ENCODE data around the gene KRTAP5-6.

Gene KRTAP5-6

DNA sequence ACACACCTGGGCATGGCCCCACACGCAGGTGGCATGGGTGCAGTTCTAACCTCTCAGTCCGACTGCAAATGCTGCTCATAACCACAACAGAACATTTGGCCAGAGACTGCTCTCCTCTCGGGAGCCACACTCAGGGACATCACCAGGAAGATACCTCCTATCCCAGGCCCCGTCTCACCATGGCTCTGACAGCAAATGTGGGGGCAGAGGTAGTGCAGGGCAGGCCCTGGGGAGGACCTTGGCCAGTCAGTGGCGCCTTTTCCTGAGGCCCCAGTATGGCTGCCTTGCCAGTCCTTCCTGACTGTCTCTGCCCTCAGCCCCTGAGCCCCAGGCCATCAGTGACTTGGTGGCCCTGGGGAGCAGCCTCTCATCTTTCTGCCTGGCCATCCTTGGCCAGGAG, 2.8 kb downstream of the KRTAP5-6 start:
- Histone ChIP-seq H3F3A (ENCODE audit: insufficient read depth, low read length) (no peaks in the 10 kb centered on the region), H3K9me2 (ENCODE audit: low read depth, low read length) (no peaks in the 10 kb centered on the region), H3K79me2 (ENCODE audit: insufficient read depth, low read length) (no peaks in the 10 kb centered on the region), H3K27ac (ENCODE audit: low read depth, low read length, poor library complexity, severe bottlenecking) (no peak overlapping the region), H3K9ac (ENCODE audit: low read length) (no peak overlapping the region), H3K36me3 (ENCODE audit: insufficient read depth, low read length) (no peaks in the 10 kb centered on the region), H3K9me3 (ENCODE audit: low read length) (no peaks in the 10 kb centered on the region), H3K27me3 (ENCODE audit: insufficient read depth, low read length) (no peaks in the 10 kb centered on the region), H3K4me2 (ENCODE audit: low read length) (no peak overlapping the region), H3K4me3 (ENCODE audit: low read depth, low read length, poor library complexity, severe bottlenecking) (no peak overlapping the region), H3K4me1 (ENCODE audit: insufficient read depth, low read length, severe bottlenecking) (no peaks in the 10 kb centered on the region), H2AFZ (ENCODE audit: low read length) (no peak overlapping the region), H4K20me1 (ENCODE audit: insufficient read depth, low read length) (no peaks in the 10 kb centered on the region)
- no peak for TF ChIP-seq EZH2 (IDR thresholded peaks at IDR 0.05; ENCODE audit: borderline replicate concordance, low read length)
- TF ChIP-seq, protein P1, sequence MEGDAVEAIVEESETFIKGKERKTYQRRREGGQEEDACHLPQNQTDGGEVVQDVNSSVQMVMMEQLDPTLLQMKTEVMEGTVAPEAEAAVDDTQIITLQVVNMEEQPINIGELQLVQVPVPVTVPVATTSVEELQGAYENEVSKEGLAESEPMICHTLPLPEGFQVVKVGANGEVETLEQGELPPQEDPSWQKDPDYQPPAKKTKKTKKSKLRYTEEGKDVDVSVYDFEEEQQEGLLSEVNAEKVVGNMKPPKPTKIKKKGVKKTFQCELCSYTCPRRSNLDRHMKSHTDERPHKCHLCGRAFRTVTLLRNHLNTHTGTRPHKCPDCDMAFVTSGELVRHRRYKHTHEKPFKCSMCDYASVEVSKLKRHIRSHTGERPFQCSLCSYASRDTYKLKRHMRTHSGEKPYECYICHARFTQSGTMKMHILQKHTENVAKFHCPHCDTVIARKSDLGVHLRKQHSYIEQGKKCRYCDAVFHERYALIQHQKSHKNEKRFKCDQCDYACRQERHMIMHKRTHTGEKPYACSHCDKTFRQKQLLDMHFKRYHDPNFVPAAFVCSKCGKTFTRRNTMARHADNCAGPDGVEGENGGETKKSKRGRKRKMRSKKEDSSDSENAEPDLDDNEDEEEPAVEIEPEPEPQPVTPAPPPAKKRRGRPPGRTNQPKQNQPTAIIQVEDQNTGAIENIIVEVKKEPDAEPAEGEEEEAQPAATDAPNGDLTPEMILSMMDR (IDR thresholded peaks at IDR 0.05; ENCODE audit: low read length) = no peak

DNA sequence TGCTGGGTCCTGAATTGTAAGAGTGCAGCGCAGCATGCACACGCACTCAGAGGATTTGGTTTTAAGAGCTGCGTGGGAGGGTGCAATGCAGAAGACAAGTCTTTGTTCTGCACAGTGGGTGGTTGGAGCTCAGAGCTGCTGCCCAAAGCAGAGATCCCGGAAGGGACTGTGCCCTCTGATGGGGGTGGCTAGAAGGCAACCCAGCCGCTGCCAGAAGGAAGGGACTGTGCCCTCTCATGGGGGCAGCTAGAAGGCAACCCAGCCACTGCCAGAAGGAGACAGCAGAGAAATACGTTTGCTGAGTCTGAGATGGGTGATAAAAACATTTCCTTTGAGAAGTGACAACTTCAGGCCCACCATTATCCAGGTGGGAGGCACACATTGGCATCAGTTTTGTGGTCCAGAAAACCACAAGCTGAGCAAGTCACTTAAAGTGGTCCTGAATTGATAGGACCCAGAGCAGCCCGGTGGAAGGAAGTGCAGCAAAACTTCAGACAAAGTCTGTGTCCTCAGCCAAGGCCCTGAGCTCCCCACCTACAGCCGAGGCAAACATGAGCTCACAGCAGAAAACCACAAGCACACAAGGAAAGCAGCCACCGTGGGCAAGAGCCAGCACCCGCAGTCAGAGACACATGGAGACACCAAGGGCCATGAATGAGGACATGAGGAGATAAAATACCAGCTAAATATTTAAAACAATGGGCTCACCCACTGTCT, 4.3 kb downstream of the KRTAP5-6 start:
- Histone ChIP-seq H3F3A (ENCODE audit: insufficient read depth, low read length) (no peaks in the 10 kb centered on the region), H3K4me3 (ENCODE audit: low read depth, low read length, poor library complexity, severe bottlenecking) (no peak overlapping the region), H3K36me3 (ENCODE audit: insufficient read depth, low read length) (no peaks in the 10 kb centered on the region), H3K4me2 (ENCODE audit: low read length) (no peak overlapping the region), H3K9me2 (ENCODE audit: low read depth, low read length) (no peaks in the 10 kb centered on the region), H3K4me1 (ENCODE audit: insufficient read depth, low read length, severe bottlenecking) (no peaks in the 10 kb centered on the region), H3K79me2 (ENCODE audit: insufficient read depth, low read length) (no peaks in the 10 kb centered on the region), H4K20me1 (ENCODE audit: insufficient read depth, low read length) (no peaks in the 10 kb centered on the region), H2AFZ (ENCODE audit: low read length) (no peak overlapping the region), H3K27ac (ENCODE audit: low read depth, low read length, poor library complexity, severe bottlenecking) (no peak overlapping the region), H3K9me3 (ENCODE audit: low read length) (no peaks in the 10 kb centered on the region), H3K9ac (ENCODE audit: low read length) (no peak overlapping the region), H3K27me3 (ENCODE audit: insufficient read depth, low read length) (peaks cover 11% of the 10 kb centered on the region; the same call in 1 of the 2 replicates)
- TF ChIP-seq, protein P1 (IDR thresholded peaks at IDR 0.05; ENCODE audit: low read length) = no peak
- TF ChIP-seq EZH2 (IDR thresholded peaks at IDR 0.05; ENCODE audit: borderline replicate concordance, low read length) = no peak

DNA sequence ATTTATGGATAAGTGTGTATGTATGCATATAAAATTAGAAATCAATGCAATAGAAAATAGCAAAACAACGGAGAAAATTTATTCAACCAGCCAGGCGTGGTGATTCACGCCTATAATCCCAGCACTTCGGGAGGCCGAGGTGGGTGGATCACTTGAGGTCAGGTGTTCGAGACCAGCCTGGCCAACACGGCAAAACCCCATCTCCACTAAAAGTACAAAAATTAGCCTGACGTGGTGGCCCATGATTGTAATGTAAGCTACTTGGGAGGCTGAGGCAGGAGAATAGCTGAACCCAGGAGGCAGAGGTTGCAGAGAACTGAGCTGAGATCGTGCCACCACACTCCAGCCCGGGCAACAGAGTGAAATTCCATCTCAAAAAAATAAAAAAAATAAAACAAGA, 5.5 kb downstream of the KRTAP5-6 start:
- no peaks in the 10 kb centered on the region for H3K4me1 ChIP-seq (ENCODE audit: insufficient read depth, low read length, severe bottlenecking)
- no peak overlapping the region for H3K4me2 ChIP-seq (ENCODE audit: low read length)
- no peaks in the 10 kb centered on the region for H4K20me1 ChIP-seq (ENCODE audit: insufficient read depth, low read length)
- H3K36me3 ChIP-seq (ENCODE audit: insufficient read depth, low read length) = no peaks in the 10 kb centered on the region
- H3K9ac ChIP-seq (ENCODE audit: low read length) = no peak overlapping the region
- no peaks in the 10 kb centered on the region for H3K9me3 ChIP-seq (ENCODE audit: low read length)
- TF ChIP-seq, protein P1 (IDR thresholded peaks at IDR 0.05; ENCODE audit: low read length) = no peak
- TF ChIP-seq EZH2 (IDR thresholded peaks at IDR 0.05; ENCODE audit: borderline replicate concordance, low read length) = no peak
- no peaks in the 10 kb centered on the region for H3K79me2 ChIP-seq (ENCODE audit: insufficient read depth, low read length)
- H3F3A ChIP-seq (ENCODE audit: insufficient read depth, low read length) = no peaks in the 10 kb centered on the region
- no peak overlapping the region for H2AFZ ChIP-seq (ENCODE audit: low read length)
- H3K27me3 ChIP-seq (ENCODE audit: insufficient read depth, low read length) = peaks cover 15% of the 10 kb centered on the region; the same call in 1 of the 2 replicates
- no peaks in the 10 kb centered on the region for H3K9me2 ChIP-seq (ENCODE audit: low read depth, low read length)
- H3K4me3 ChIP-seq (ENCODE audit: low read depth, low read length, poor library complexity, severe bottlenecking) = no peak overlapping the region
- H3K27ac ChIP-seq (ENCODE audit: low read depth, low read length, poor library complexity, severe bottlenecking) = no peak overlapping the region
